ENCODE measurements around the gene SYT6.

Gene SYT6

DNA sequence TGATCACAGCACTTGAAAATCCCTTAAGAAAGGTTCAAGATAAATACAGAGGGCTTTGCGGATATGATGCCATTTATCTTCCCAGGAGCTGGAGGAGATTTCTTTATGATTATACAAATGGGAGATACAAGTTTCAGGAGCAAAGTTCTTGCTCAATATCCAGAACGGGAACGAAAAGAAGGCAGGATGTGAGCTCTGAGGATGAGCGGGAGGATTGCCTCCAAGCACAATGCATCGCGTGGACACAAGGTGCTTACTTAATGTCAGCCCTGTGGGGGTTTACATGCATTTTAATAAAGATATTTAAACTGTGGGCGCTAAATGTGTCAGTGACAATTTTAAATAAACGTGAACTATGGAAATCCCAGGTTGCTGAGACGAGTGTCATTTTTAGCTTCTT lies 59.0 kb downstream of the SYT6 start:
- Histone ChIP-seq H2AFZ (ENCODE audit: low read length) (no peak overlapping the region), H3K27me3 (replicated peaks; ENCODE audit: insufficient read depth, low read length) (no peaks in the 10 kb centered on the region), H3K4me2 (ENCODE audit: low read depth, low read length) (no peak overlapping the region), H3K9ac (ENCODE audit: low read length) (no peak overlapping the region), H3K36me3 (replicated peaks; ENCODE audit: insufficient read depth, low read length) (no peaks in the 10 kb centered on the region), H3K27ac (ENCODE audit: low read length) (no peak overlapping the region), H3K4me1 (ENCODE audit: low read length) (no peaks in the 10 kb centered on the region), H3F3A (ENCODE audit: insufficient read depth, low read length) (no peaks in the 10 kb centered on the region), H3K79me2 (ENCODE audit: low read length) (no peaks in the 10 kb centered on the region), H3K9me3 (replicated peaks; ENCODE audit: insufficient read depth, low read length) (no peaks in the 10 kb centered on the region), H3K4me3 (ENCODE audit: low read length) (no peak overlapping the region), H4K20me1 (ENCODE audit: insufficient read depth, low read length) (no peaks in the 10 kb centered on the region), H3K9me2 (replicated peaks; ENCODE audit: insufficient read depth, low read length) (no peaks in the 10 kb centered on the region)
- TF ChIP-seq EZH2phosphoT487 (IDR thresholded peaks at IDR 0.05; ENCODE audit: low read length) (no peak), EZH2 (optimal IDR thresholded peaks at IDR 0.05; ENCODE audit: low read depth, low read length) (no peak)
- TF ChIP-seq, protein P1, sequence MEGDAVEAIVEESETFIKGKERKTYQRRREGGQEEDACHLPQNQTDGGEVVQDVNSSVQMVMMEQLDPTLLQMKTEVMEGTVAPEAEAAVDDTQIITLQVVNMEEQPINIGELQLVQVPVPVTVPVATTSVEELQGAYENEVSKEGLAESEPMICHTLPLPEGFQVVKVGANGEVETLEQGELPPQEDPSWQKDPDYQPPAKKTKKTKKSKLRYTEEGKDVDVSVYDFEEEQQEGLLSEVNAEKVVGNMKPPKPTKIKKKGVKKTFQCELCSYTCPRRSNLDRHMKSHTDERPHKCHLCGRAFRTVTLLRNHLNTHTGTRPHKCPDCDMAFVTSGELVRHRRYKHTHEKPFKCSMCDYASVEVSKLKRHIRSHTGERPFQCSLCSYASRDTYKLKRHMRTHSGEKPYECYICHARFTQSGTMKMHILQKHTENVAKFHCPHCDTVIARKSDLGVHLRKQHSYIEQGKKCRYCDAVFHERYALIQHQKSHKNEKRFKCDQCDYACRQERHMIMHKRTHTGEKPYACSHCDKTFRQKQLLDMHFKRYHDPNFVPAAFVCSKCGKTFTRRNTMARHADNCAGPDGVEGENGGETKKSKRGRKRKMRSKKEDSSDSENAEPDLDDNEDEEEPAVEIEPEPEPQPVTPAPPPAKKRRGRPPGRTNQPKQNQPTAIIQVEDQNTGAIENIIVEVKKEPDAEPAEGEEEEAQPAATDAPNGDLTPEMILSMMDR (IDR thresholded peaks at IDR 0.05; ENCODE audit: low read length), result no peak
- no peak for DNase-seq

DNA sequence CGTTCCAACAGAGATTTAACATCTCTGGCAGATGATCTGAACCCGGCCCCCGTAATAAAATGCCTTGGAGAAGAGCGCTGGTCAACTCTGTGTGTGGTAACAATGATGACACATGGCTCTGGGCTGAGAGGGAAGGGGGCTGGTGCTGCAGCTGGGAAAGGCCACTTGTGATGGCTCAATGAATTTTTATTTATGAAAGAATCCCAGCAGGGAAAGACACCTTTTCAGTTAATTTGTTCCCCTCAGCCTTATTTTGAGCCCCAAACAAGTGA lies 59.4 kb downstream of the SYT6 start:
- no peak for DNase-seq
- H3K9me3 ChIP-seq (replicated peaks; ENCODE audit: insufficient read depth, low read length), result no peaks in the 10 kb centered on the region
- TF ChIP-seq EZH2 (optimal IDR thresholded peaks at IDR 0.05; ENCODE audit: low read depth, low read length), result no peak
- TF ChIP-seq EZH2phosphoT487 (IDR thresholded peaks at IDR 0.05; ENCODE audit: low read length), result no peak
- TF ChIP-seq, protein P1 (IDR thresholded peaks at IDR 0.05; ENCODE audit: low read length), result no peak
- no peaks in the 10 kb centered on the region for H3F3A ChIP-seq (ENCODE audit: insufficient read depth, low read length)
- H3K4me1 ChIP-seq (ENCODE audit: low read length), result no peaks in the 10 kb centered on the region
- no peaks in the 10 kb centered on the region for H3K9me2 ChIP-seq (replicated peaks; ENCODE audit: insufficient read depth, low read length)
- H3K79me2 ChIP-seq (ENCODE audit: low read length), result no peaks in the 10 kb centered on the region
- no peak overlapping the region for H3K9ac ChIP-seq (ENCODE audit: low read length)
- no peak overlapping the region for H3K4me3 ChIP-seq (ENCODE audit: low read length)
- no peaks in the 10 kb centered on the region for H4K20me1 ChIP-seq (ENCODE audit: insufficient read depth, low read length)
- no peak overlapping the region for H2AFZ ChIP-seq (ENCODE audit: low read length)
- no peak overlapping the region for H3K4me2 ChIP-seq (ENCODE audit: low read depth, low read length)
- H3K27me3 ChIP-seq (replicated peaks; ENCODE audit: insufficient read depth, low read length), result no peaks in the 10 kb centered on the region
- H3K27ac ChIP-seq (ENCODE audit: low read length), result no peak overlapping the region
- no peaks in the 10 kb centered on the region for H3K36me3 ChIP-seq (replicated peaks; ENCODE audit: insufficient read depth, low read length)

DNA sequence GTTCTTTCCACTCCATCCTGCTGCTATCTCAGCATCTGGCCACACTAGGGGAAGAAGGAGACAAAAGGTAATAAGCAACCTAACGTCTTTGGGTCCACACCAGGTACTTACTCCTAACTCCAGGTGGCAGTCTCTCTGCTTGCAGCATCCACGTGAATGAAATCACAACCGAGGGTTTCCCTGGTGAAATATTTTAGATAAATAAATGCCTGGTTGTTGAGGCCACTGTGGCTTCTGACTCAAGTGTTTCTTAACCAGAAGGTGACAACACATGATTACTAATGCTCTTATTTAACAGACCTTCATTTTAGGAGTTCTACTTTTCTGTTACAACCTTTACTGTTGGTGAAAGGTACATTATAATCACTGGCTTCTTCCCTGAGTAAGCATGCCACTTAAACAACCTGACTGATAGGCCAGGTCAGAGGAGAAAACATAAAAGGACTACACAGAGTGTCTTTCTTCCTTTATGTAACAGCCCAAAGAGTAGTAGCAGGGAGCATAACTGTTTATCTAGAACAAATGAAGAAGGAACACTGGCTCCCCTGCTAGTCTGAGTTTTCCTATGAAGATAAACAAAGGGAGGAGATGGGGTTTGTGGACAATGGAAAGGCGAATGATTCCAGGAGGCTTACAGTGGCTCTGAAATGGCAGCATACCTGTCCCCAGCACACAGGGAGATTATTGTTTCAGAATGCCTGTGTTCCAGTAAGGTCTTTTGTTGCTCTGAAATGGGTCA lies 59.9 kb downstream of the SYT6 start:
- H3K79me2 ChIP-seq (ENCODE audit: low read length), result no peaks in the 10 kb centered on the region
- no peak overlapping the region for H3K4me2 ChIP-seq (ENCODE audit: low read depth, low read length)
- no peak for DNase-seq

More for the DNA sequence above, 59.9 kb downstream of the SYT6 start:
- no peak overlapping the region for H3K27ac ChIP-seq (ENCODE audit: low read length)
- no peak overlapping the region for H3K9ac ChIP-seq (ENCODE audit: low read length)
- no peaks in the 10 kb centered on the region for H3F3A ChIP-seq (ENCODE audit: insufficient read depth, low read length)
- H3K36me3 ChIP-seq (replicated peaks; ENCODE audit: insufficient read depth, low read length), result no peaks in the 10 kb centered on the region
- TF ChIP-seq EZH2 (optimal IDR thresholded peaks at IDR 0.05; ENCODE audit: low read depth, low read length) (no peak), EZH2phosphoT487 (IDR thresholded peaks at IDR 0.05; ENCODE audit: low read length) (no peak)
- TF ChIP-seq, protein P1 (IDR thresholded peaks at IDR 0.05; ENCODE audit: low read length), result no peak
- H4K20me1 ChIP-seq (ENCODE audit: insufficient read depth, low read length), result no peaks in the 10 kb centered on the region
- no peaks in the 10 kb centered on the region for H3K4me1 ChIP-seq (ENCODE audit: low read length)
- no peaks in the 10 kb centered on the region for H3K9me2 ChIP-seq (replicated peaks; ENCODE audit: insufficient read depth, low read length)
- no peaks in the 10 kb centered on the region for H3K9me3 ChIP-seq (replicated peaks; ENCODE audit: insufficient read depth, low read length)
- H3K4me3 ChIP-seq (ENCODE audit: low read length), result no peak overlapping the region
- no peaks in the 10 kb centered on the region for H3K27me3 ChIP-seq (replicated peaks; ENCODE audit: insufficient read depth, low read length)
- no peak overlapping the region for H2AFZ ChIP-seq (ENCODE audit: low read length)

Measured in MM.1S (cell line).